ENCODE results near the gene DMPK. TPM values are rescaled to one million over a fixed set of nuclear protein-coding genes. Genes with fewer than 3 reads are reported as not detected.
A peak's percentile ranks its signal among the peaks of the same experiment; 100 is the strongest.

The DMPK gene
- total RNA-seq, 1 donor from 2014 or later: 284 TPM

DNA sequence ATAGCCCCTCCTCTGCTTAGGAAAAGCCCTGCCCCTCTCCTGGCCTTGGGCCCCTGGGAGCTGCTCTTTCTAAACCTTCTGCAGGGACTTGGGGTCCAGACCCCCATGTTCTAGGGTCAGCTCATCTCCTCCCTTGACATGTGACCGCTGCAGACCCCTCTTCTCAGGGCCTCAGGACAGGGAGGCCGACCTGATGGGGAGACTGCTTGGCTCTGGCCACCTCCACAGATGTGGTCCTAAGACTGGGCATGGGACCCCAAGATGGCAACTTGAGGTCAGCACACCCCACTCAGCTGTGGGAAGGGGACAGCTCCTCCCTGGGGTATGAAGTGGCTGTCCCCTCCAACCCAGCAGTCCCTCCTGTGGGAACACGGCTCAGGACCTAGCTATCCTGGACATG is 9.4 kb downstream of the DMPK start:
- Histone ChIP-seq H3K9me3 (replicated peaks) (no peaks in the 10 kb centered on the region), H3K4me1 (peaks cover 27% of the 10 kb centered on the region), H3K4me3 (no peak overlapping the region), H3K27me3 (ENCODE audit: low read depth) (no peaks in the 10 kb centered on the region), H3K36me3 (peaks cover 51% of the 10 kb centered on the region), H3K27ac (replicated peaks) (peak overlapping the region; percentile 8)
- DNase-seq: no peak
- intact Hi-C loops (cut with micrococcal nuclease): no loop called here
- TF ChIP-seq, protein P1, sequence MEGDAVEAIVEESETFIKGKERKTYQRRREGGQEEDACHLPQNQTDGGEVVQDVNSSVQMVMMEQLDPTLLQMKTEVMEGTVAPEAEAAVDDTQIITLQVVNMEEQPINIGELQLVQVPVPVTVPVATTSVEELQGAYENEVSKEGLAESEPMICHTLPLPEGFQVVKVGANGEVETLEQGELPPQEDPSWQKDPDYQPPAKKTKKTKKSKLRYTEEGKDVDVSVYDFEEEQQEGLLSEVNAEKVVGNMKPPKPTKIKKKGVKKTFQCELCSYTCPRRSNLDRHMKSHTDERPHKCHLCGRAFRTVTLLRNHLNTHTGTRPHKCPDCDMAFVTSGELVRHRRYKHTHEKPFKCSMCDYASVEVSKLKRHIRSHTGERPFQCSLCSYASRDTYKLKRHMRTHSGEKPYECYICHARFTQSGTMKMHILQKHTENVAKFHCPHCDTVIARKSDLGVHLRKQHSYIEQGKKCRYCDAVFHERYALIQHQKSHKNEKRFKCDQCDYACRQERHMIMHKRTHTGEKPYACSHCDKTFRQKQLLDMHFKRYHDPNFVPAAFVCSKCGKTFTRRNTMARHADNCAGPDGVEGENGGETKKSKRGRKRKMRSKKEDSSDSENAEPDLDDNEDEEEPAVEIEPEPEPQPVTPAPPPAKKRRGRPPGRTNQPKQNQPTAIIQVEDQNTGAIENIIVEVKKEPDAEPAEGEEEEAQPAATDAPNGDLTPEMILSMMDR (IDR thresholded peaks at IDR 0.05; ENCODE audit: borderline replicate concordance): no peak

DNA sequence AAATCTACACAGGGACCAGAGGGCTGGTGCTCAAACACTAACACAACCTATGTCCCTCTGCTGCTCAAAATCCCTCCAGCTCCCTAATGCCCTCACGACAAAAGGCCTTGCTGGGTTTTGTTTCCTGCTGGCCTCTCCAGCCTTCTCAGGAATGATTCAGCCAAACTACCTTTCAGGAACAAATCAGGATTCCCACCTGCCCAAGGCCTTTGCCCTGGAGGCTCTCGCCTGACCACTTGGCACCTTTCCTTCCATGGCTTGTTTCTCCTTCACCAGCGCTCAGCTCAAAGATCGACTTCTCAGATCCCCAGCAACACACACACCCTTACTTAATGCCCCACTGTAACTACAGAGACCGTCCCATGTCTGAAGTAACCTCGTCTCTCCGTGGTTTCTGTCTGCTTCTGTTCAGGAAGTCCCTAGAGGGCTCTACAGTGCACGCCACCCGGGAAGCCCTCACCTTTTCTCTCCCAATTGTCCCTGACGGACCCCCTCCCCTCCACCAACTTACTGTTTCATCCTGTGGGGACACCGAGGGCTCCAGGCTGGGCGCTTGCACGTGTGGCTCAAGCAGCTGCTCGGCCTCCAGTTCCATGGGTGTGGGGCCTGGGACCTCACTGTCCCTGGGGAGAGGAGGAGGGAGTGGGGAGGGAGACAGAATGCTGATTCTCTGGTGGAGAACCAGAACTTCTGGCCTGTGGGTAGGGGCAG is 10.0 kb downstream of the DMPK start:
- no peak for DNase-seq
- Histone ChIP-seq H3K36me3 (peaks cover 45% of the 10 kb centered on the region), H3K27me3 (ENCODE audit: low read depth) (no peaks in the 10 kb centered on the region), H3K4me3 (no peak overlapping the region), H3K4me1 (peaks cover 34% of the 10 kb centered on the region), H3K27ac (replicated peaks) (peak overlapping the region; percentile 8), H3K9me3 (replicated peaks) (no peaks in the 10 kb centered on the region)
- TF ChIP-seq, protein P1 (IDR thresholded peaks at IDR 0.05; ENCODE audit: borderline replicate concordance): no peak
- intact Hi-C loops (cut with micrococcal nuclease): no loop called here

DNA sequence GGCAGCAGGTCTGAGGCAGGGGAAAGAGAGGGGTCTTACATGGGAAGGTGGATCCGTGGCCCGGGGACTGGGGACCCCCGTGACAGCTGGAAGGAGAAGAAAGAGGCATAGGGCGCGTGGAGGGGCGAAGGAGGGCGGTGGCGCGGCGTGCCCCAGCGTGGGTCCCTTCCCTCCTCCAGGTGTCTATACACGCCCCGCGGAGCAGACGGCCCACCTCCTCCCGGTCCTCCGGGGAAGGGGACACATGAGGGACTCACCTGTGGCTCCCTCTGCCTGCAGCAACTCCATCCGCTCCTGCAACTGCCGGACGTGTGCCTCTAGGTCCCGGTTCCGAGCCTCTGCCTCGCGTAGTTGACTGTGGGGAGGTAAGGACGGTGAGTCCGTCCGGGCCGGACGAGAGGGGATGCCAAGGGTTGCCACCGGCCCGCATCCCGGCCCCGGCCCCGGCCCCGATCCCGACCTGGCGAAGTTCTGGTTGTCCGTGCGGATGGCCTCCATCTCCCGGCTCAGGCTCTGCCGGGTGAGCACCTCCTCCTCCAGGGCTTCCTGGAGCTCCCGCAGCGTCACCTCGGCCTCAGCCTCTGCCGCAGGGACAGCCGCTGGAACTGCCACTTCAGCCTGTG is 10.9 kb downstream of the DMPK start:
- no peak for DNase-seq
- Histone ChIP-seq H3K27me3 (ENCODE audit: low read depth) (no peaks in the 10 kb centered on the region), H3K27ac (replicated peaks) (peak overlapping the region; percentile 93), H3K4me1 (peaks cover 42% of the 10 kb centered on the region), H3K4me3 (peak overlapping the region; percentile 85), H3K9me3 (replicated peaks) (no peaks in the 10 kb centered on the region), H3K36me3 (peaks cover 36% of the 10 kb centered on the region)
- intact Hi-C loops (cut with micrococcal nuclease): no loop called here
- TF ChIP-seq, protein P1 (IDR thresholded peaks at IDR 0.05; ENCODE audit: borderline replicate concordance): no peak

DNA sequence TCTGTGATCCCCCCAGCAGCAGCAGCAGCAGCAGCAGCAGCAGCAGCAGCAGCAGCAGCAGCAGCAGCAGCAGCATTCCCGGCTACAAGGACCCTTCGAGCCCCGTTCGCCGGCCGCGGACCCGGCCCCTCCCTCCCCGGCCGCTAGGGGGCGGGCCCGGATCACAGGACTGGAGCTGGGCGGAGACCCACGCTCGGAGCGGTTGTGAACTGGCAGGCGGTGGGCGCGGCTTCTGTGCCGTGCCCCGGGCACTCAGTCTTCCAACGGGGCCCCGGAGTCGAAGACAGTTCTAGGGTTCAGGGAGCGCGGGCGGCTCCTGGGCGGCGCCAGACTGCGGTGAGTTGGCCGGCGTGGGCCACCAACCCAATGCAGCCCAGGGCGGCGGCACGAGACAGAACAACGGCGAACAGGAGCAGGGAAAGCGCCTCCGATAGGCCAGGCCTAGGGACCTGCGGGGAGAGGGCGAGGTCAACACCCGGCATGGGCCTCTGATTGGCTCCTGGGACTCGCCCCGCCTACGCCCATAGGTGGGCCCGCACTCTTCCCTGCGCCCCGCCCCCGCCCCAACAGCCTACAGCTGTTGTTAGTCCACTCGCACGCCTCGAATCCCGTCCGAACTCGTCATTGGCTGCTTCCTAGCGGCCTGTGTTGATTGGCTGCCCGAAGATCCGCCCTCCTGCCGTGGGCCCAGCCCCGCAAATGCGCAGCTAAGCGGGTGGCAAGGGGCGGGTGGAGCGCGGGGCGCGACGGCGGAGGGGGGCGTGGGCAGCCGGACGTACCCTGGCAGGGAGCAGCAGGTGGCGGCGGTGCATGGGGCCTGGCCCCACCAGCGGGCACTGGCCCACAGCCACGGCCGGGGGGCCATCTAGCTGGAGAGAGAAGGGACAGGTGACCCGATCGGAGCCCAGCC is 11.8 kb downstream of the DMPK start:
- H3K4me3 ChIP-seq: peak overlapping the region; percentile 85
- TF ChIP-seq, protein P1 (IDR thresholded peaks at IDR 0.05; ENCODE audit: borderline replicate concordance): peak; percentile 97
- H3K9me3 ChIP-seq (replicated peaks): no peaks in the 10 kb centered on the region
- DNase-seq: peak; percentile 97
- no peaks in the 10 kb centered on the region for H3K27me3 ChIP-seq (ENCODE audit: low read depth)
- H3K4me1 ChIP-seq: peaks cover 52% of the 10 kb centered on the region
- H3K27ac ChIP-seq (replicated peaks): peak overlapping the region; percentile 93
- intact Hi-C loops (cut with micrococcal nuclease): no loop called here
- peaks cover 34% of the 10 kb centered on the region for H3K36me3 ChIP-seq

DNA sequence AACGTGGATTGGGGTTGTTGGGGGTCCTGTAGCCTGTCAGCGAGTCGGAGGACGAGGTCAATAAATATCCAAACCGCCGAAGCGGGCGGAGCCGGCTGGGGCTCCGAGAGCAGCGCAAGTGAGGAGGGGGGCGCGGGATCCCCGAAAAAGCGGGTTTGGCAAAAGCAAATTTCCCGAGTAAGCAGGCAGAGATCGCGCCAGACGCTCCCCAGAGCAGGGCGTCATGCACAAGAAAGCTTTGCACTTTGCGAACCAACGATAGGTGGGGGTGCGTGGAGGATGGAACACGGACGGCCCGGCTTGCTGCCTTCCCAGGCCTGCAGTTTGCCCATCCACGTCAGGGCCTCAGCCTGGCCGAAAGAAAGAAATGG is 12.5 kb downstream of the DMPK start:
- intact Hi-C loops (cut with micrococcal nuclease): no loop called here
- Histone ChIP-seq H3K27me3 (ENCODE audit: low read depth) (no peaks in the 10 kb centered on the region), H3K4me3 (peak overlapping the region; percentile 85), H3K9me3 (replicated peaks) (no peaks in the 10 kb centered on the region), H3K36me3 (peaks cover 28% of the 10 kb centered on the region), H3K4me1 (peaks cover 58% of the 10 kb centered on the region), H3K27ac (replicated peaks) (peak overlapping the region; percentile 93)
- TF ChIP-seq, protein P1 (IDR thresholded peaks at IDR 0.05; ENCODE audit: borderline replicate concordance): no peak
- no peak for DNase-seq
